ENCODE measurements around the gene SYCP2. TPM values are rescaled to one million over a fixed set of nuclear protein-coding genes. Genes with fewer than 3 reads are reported as not detected.

SYCP2 gene
- total RNA-seq, 1 experiment from 2014 or later: 1.8 TPM

- H3K4me1 ChIP-seq (ENCODE audit: insufficient read depth, low read length): no peaks in the 10 kb centered on the region
- H4K20me1 ChIP-seq (ENCODE audit: low read length): no peaks in the 10 kb centered on the region
- H3K9ac ChIP-seq (ENCODE audit: low read length): no peak overlapping the region
- peak; percentile 71 for ATAC-seq
- no peak overlapping the region for H2AFZ ChIP-seq (ENCODE audit: low read length)
- no peaks in the 10 kb centered on the region; the same call in 1 of the 2 replicates for H3K36me3 ChIP-seq (ENCODE audit: low read depth, low read length)
- H3K9me2 ChIP-seq (replicated peaks; ENCODE audit: low read length): no peaks in the 10 kb centered on the region
- H3K9me3 ChIP-seq (ENCODE audit: low read length): no peaks in the 10 kb centered on the region
- no peak overlapping the region for H3K27ac ChIP-seq (ENCODE audit: low read length)
- no peaks in the 10 kb centered on the region for H3K27me3 ChIP-seq (ENCODE audit: low read length)
- intact Hi-C loops (cut with micrococcal nuclease): loop anchor here (1.0 kb wide), 1 partner anchor 101 kb away; no protein-coding TSS in a partner anchor
- CTCF ChIA-PET: no interaction called here
- H3K4me3 ChIP-seq (ENCODE audit: low read length): no peak overlapping the region
- POLR2A ChIA-PET (ENCODE audit: unreplicated experiment): no interaction called here
- no peaks in the 10 kb centered on the region for H3K79me2 ChIP-seq (ENCODE audit: low read length)
- H3K4me2 ChIP-seq (ENCODE audit: low read length): no peak overlapping the region
- TF ChIP-seq, protein P1, sequence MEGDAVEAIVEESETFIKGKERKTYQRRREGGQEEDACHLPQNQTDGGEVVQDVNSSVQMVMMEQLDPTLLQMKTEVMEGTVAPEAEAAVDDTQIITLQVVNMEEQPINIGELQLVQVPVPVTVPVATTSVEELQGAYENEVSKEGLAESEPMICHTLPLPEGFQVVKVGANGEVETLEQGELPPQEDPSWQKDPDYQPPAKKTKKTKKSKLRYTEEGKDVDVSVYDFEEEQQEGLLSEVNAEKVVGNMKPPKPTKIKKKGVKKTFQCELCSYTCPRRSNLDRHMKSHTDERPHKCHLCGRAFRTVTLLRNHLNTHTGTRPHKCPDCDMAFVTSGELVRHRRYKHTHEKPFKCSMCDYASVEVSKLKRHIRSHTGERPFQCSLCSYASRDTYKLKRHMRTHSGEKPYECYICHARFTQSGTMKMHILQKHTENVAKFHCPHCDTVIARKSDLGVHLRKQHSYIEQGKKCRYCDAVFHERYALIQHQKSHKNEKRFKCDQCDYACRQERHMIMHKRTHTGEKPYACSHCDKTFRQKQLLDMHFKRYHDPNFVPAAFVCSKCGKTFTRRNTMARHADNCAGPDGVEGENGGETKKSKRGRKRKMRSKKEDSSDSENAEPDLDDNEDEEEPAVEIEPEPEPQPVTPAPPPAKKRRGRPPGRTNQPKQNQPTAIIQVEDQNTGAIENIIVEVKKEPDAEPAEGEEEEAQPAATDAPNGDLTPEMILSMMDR (conservative IDR thresholded peaks at IDR 0.05; ENCODE audit: low read depth, low read length): peak; percentile 86
- no peak for TF ChIP-seq EZH2phosphoT487 (IDR thresholded peaks at IDR 0.05; ENCODE audit: borderline replicate concordance, low read length)
- peak; percentile 69 for DNase-seq
- H3F3A ChIP-seq (ENCODE audit: low read length, unreplicated experiment): no peaks in the 10 kb centered on the region
- no TSS peak for BruUV-seq (replicated peaks)
Measured at GRCh38 chr20:59948828-59949720, 15.6 kb upstream of the SYCP2 start.

DNA sequence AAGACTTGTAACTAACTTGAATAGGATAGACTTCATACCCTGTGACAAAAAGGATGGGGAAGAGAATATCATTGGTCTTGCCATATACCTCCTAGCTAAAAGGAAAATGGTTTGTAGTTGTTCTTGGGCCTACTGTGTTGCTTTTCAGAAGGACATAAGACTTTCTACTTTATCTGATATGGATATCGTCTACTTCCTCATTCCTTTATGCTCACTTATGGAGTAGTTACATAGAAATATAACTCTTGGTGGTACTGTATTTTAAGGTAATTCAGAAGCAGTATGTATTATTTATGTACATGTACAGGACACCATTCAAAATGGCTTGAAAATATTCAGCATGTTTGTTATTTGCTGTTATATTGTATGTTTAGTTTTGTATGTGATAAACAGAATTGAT, 14.8 kb upstream of the SYCP2 start:
- POLR2A ChIA-PET (ENCODE audit: unreplicated experiment): no interaction called here
- no peak for DNase-seq
- intact Hi-C loops (cut with micrococcal nuclease): no loop called here

More for the DNA sequence above, 14.8 kb upstream of the SYCP2 start:
- Histone ChIP-seq H3K9ac (ENCODE audit: low read length) (no peak overlapping the region), H3K36me3 (ENCODE audit: low read depth, low read length) (peaks cover 3% of the 10 kb centered on the region; the same call in 1 of the 2 replicates), H3K4me2 (ENCODE audit: low read length) (no peak overlapping the region), H4K20me1 (ENCODE audit: low read length) (no peaks in the 10 kb centered on the region), H2AFZ (ENCODE audit: low read length) (no peak overlapping the region), H3K9me3 (ENCODE audit: low read length) (no peaks in the 10 kb centered on the region), H3F3A (ENCODE audit: low read length, unreplicated experiment) (no peaks in the 10 kb centered on the region), H3K4me1 (ENCODE audit: insufficient read depth, low read length) (no peaks in the 10 kb centered on the region), H3K9me2 (replicated peaks; ENCODE audit: low read length) (no peaks in the 10 kb centered on the region), H3K79me2 (ENCODE audit: low read length) (no peaks in the 10 kb centered on the region), H3K27me3 (ENCODE audit: low read length) (no peaks in the 10 kb centered on the region), H3K27ac (ENCODE audit: low read length) (no peak overlapping the region), H3K4me3 (ENCODE audit: low read length) (no peak overlapping the region)
- no peak for ATAC-seq
- TF ChIP-seq EZH2 (IDR thresholded peaks at IDR 0.05; ENCODE audit: low read length, unreplicated experiment) (no peak), EZH2phosphoT487 (IDR thresholded peaks at IDR 0.05; ENCODE audit: borderline replicate concordance, low read length) (no peak)
- TF ChIP-seq, protein P1 (conservative IDR thresholded peaks at IDR 0.05; ENCODE audit: low read depth, low read length): no peak
- CTCF ChIA-PET: interaction anchor here (1.6 kb wide), 1 partner anchor 109 kb away, joined by 5 read pairs; no protein-coding TSS in a partner anchor
- no TSS peak for BruUV-seq (replicated peaks)

Data from PC-3 (cell line).